HG02642 (cell line): Measurements from ENCODE around the gene UBR4.
"Not testable (repeated sequence)": the region's sequence is repeated elsewhere in the genome, so short reads cannot be mapped to it uniquely, and the experiment has no call there.

Source experiments
- ATAC-seq: cut with Tn5 transposase; IDR thresholded peaks from one replicate; pipeline ENCODE4 v1.9.1; 2021; ENCODE audit warnings: mild to moderate bottlenecking; ENCODE audit not compliant: unreplicated experiment, poor library complexity

The UBR4 gene

GRCh38 chr1:19196331-19196730 lies 13.7 kb downstream of the UBR4 start:
- no peak for ATAC-seq

GRCh38 chr1:19193004-19193403 lies 17.1 kb downstream of the UBR4 start:
- no peak for ATAC-seq

GRCh38 chr1:19191811-19192210 lies 18.3 kb downstream of the UBR4 start:
- ATAC-seq, result no peak

- ATAC-seq, result no peak
These were observed 19.6 kb downstream of the UBR4 start for GRCh38 chr1:19190468-19190867.

GRCh38 chr1:19189270-19189669 lies 20.8 kb downstream of the UBR4 start:
- no peak for ATAC-seq

GRCh38 chr1:19187852-19188251 lies 22.2 kb downstream of the UBR4 start:
- no peak for ATAC-seq

GRCh38 chr1:19186001-19186400 lies 24.1 kb downstream of the UBR4 start:
- ATAC-seq, result no peak

- no peak for ATAC-seq
These were observed 27.8 kb downstream of the UBR4 start for GRCh38 chr1:19182223-19182622.

GRCh38 chr1:19180265-19180657 lies 29.8 kb downstream of the UBR4 start:
- not testable (repeated sequence) for ATAC-seq

- ATAC-seq, result no peak
These were observed 30.3 kb downstream of the UBR4 start for GRCh38 chr1:19179597-19180264.

GRCh38 chr1:19178734-19179398 lies 31.2 kb downstream of the UBR4 start:
- no peak for ATAC-seq

GRCh38 chr1:19177811-19178210 lies 32.3 kb downstream of the UBR4 start:
- ATAC-seq, result no peak

GRCh38 chr1:19169642-19170041 lies 40.4 kb downstream of the UBR4 start:
- peak; percentile 67 for ATAC-seq

- ATAC-seq, result no peak
These were observed 42.9 kb downstream of the UBR4 start for GRCh38 chr1:19167140-19167539.

GRCh38 chr1:19166066-19166465 lies 44.0 kb downstream of the UBR4 start:
- no peak for ATAC-seq

GRCh38 chr1:19165501-19165900 lies 44.6 kb downstream of the UBR4 start:
- ATAC-seq, result no peak

- no peak for ATAC-seq
These were observed 45.6 kb downstream of the UBR4 start for GRCh38 chr1:19164274-19165015.

- ATAC-seq, result no peak
These were observed 46.8 kb downstream of the UBR4 start for GRCh38 chr1:19163261-19163660.

- ATAC-seq, result no peak
These were observed 49.2 kb downstream of the UBR4 start for GRCh38 chr1:19160831-19161230.

- no peak for ATAC-seq
These were observed 52.4 kb downstream of the UBR4 start for GRCh38 chr1:19157653-19158052.

GRCh38 chr1:19156676-19157075 lies 53.4 kb downstream of the UBR4 start:
- no peak for ATAC-seq
